ENCODE measurements around the gene PTX3. TPM values are rescaled to one million over a fixed set of nuclear protein-coding genes. Genes with fewer than 3 reads are reported as not detected.

Gene PTX3
- total RNA-seq, 3 donors from 2014 or later (not counting 1 experiment from before 2014, with no cell fraction given) = 0.40 to 5.8 (median 1.4) TPM

DNA sequence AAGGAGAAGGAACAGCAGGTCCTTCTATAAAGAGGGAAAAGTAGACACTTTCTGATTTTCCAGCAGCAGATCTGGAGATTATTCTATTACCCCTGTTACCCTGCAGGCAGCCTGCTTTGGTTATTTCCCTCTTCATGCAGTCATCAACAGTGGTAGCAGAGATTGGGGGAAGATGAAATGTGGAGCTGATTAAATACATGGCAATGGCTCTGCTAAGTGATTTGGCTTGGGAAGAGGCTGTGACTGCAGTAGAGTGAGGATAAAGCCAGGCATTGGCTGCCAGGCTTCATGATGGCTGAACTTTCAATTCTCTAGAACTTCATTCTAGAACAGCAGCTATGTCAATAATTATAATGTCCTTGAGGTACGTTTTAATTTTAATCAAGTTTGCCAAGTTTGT lies 29.1 kb downstream of the PTX3 start:
- no peaks in the 10 kb centered on the region for H3K27me3 Mint-ChIP-seq (ENCODE audit: low read depth in 2 of 2)

GRCh38 chr3:157467200-157467599 lies 30.6 kb downstream of the PTX3 start:
- ATAC-seq (no peak), DNase-seq (no peak)
- Mint-ChIP-seq H3K36me3 (no peaks in the 10 kb centered on the region), H3K4me1 (no peaks in the 10 kb centered on the region), H3K27me3 (ENCODE audit: low read depth in 2 of 2) (no peaks in the 10 kb centered on the region), H3K9me3 (peaks cover 0 to 3% of the 10 kb centered on the region in 2 donors), H3K4me3 (no peak overlapping the region), H3K27ac (no peak overlapping the region)
- Histone ChIP-seq H3K4me3 (ENCODE audit: low read length) (no peak overlapping the region), H3K27me3 (ENCODE audit: control insufficient read depth, insufficient read depth, low read length) (no peaks in the 10 kb centered on the region), H3K9me3 (ENCODE audit: control insufficient read depth, insufficient read depth, low read length) (no peaks in the 10 kb centered on the region), H3K27ac (ENCODE audit: low read length) (no peak overlapping the region), H3K4me1 (ENCODE audit: control insufficient read depth, insufficient read depth, low read length) (no peaks in the 10 kb centered on the region), H3K36me3 (ENCODE audit: control insufficient read depth, insufficient read depth, low read length) (no peaks in the 10 kb centered on the region)
- WGBS (ENCODE audit: insufficient coverage) = 63% methylated on average over 1 of the region's 1 CpG
- TF ChIP-seq, protein P1, sequence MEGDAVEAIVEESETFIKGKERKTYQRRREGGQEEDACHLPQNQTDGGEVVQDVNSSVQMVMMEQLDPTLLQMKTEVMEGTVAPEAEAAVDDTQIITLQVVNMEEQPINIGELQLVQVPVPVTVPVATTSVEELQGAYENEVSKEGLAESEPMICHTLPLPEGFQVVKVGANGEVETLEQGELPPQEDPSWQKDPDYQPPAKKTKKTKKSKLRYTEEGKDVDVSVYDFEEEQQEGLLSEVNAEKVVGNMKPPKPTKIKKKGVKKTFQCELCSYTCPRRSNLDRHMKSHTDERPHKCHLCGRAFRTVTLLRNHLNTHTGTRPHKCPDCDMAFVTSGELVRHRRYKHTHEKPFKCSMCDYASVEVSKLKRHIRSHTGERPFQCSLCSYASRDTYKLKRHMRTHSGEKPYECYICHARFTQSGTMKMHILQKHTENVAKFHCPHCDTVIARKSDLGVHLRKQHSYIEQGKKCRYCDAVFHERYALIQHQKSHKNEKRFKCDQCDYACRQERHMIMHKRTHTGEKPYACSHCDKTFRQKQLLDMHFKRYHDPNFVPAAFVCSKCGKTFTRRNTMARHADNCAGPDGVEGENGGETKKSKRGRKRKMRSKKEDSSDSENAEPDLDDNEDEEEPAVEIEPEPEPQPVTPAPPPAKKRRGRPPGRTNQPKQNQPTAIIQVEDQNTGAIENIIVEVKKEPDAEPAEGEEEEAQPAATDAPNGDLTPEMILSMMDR (IDR thresholded peaks at IDR 0.05) = no peak
- intact Hi-C loops (cut with micrococcal nuclease) = no loop called here

More for the DNA sequence above, 29.1 kb downstream of the PTX3 start:
- Mint-ChIP-seq H3K4me1 (no peaks in the 10 kb centered on the region), H3K27ac (no peak overlapping the region), H3K9me3 (peaks cover 0 to 3% of the 10 kb centered on the region in 2 donors), H3K36me3 (no peaks in the 10 kb centered on the region), H3K4me3 (no peak overlapping the region)
- intact Hi-C loops (cut with micrococcal nuclease) = no loop called here
- Histone ChIP-seq H3K4me3 (ENCODE audit: low read length) (no peak overlapping the region), H3K4me1 (ENCODE audit: control insufficient read depth, insufficient read depth, low read length) (no peaks in the 10 kb centered on the region), H3K9me3 (ENCODE audit: control insufficient read depth, insufficient read depth, low read length) (no peaks in the 10 kb centered on the region), H3K27me3 (ENCODE audit: control insufficient read depth, insufficient read depth, low read length) (peaks cover 2% of the 10 kb centered on the region), H3K27ac (ENCODE audit: low read length) (no peak overlapping the region), H3K36me3 (ENCODE audit: control insufficient read depth, insufficient read depth, low read length) (no peaks in the 10 kb centered on the region)
- whole genome bisulfite sequencing (ENCODE audit: insufficient coverage) = no CpG with 5 or more reads among the region's 1 CpG
- TF ChIP-seq, protein P1 (IDR thresholded peaks at IDR 0.05) = no peak
- ATAC-seq (no peak), DNase-seq (no peak)

- 82% methylated on average over 7 of the region's 7 CpGs for WGBS (ENCODE audit: insufficient coverage)
- H3K27ac ChIP-seq (ENCODE audit: low read length) = no peak overlapping the region
- no peak for ATAC-seq
Measured at GRCh38 chr3:157469561-157470294, 33.1 kb downstream of the PTX3 start.

More at GRCh38 chr3:157469561-157470294, 33.1 kb downstream of the PTX3 start:
- Mint-ChIP-seq H3K9me3 (peaks cover 0 to 6% of the 10 kb centered on the region in 2 donors), H3K36me3 (no peaks in the 10 kb centered on the region), H3K4me1 (no peaks in the 10 kb centered on the region), H3K4me3 (no peak overlapping the region), H3K27me3 (ENCODE audit: low read depth in 2 of 2) (no peaks in the 10 kb centered on the region), H3K27ac (no peak overlapping the region)
- Histone ChIP-seq H3K9me3 (ENCODE audit: control insufficient read depth, insufficient read depth, low read length) (no peaks in the 10 kb centered on the region), H3K4me1 (ENCODE audit: control insufficient read depth, insufficient read depth, low read length) (no peaks in the 10 kb centered on the region), H3K4me3 (ENCODE audit: low read length) (no peak overlapping the region), H3K36me3 (ENCODE audit: control insufficient read depth, insufficient read depth, low read length) (no peaks in the 10 kb centered on the region), H3K27me3 (ENCODE audit: control insufficient read depth, insufficient read depth, low read length) (no peaks in the 10 kb centered on the region)
- intact Hi-C loops (cut with micrococcal nuclease) = no loop called here
- TF ChIP-seq, protein P1 (IDR thresholded peaks at IDR 0.05) = no peak
- no peak for DNase-seq
